GM23338 (cell line): ENCODE data around the gene CAMKV. TPM values are rescaled to one million over a fixed set of nuclear protein-coding genes. Genes with fewer than 3 reads are reported as not detected.
A peak's percentile ranks its signal among the peaks of the same experiment; 100 is the strongest.

Experiments used
- ATAC-seq: fragments of 200-7000 bp; cut with Tn5 transposase; 3 replicates; pipeline ENCODE4 v1.9.1; 2020
- DNase-seq: peaks from one replicate; pipeline ENCODE4 v3.0.0-alpha.2; 2015; ENCODE audit warnings: low spot score
- H2AFZ ChIP-seq: fragments of 200-600 bp; sonication (generic); 2 replicates; pipeline ENCODE4 v1.8.0; 2016; ENCODE audit warnings: antibody characterized with exemption, mild to moderate bottlenecking, moderate library complexity
- H3F3A ChIP-seq: fragments of 200-600 bp; sonication (generic); replicated peaks from 2 replicates; pipeline ENCODE4 v1.8.0; 2017; ENCODE audit warnings: antibody characterized with exemption, mixed run types, low read depth
- H3K27ac ChIP-seq: fragments of 200-600 bp; sonication (generic); 2 replicates; pipeline ENCODE4 v1.6.1; 2016; ENCODE audit warnings: low read depth
- H3K27me3 ChIP-seq: fragments of 200-600 bp; sonication (generic); 2 replicates; pipeline ENCODE4 v1.8.0; 2016; ENCODE audit warnings: mild to moderate bottlenecking, mixed run types, moderate library complexity; ENCODE audit not compliant: insufficient read depth
- H3K36me3 ChIP-seq: fragments of 200-600 bp; sonication (generic); 2 replicates; pipeline ENCODE4 v1.8.0; 2016; ENCODE audit warnings: mild to moderate bottlenecking; ENCODE audit not compliant: insufficient read depth
- H3K4me1 ChIP-seq: fragments of 200-600 bp; sonication (generic); 2 replicates; pipeline ENCODE4 v1.8.0; 2016; ENCODE audit warnings: mild to moderate bottlenecking, moderate library complexity; ENCODE audit not compliant: insufficient read depth
- H3K4me2 ChIP-seq: fragments of 200-600 bp; sonication (generic); 2 replicates; pipeline ENCODE4 v1.7.1; 2017; ENCODE audit warnings: mixed run types
- H3K4me3 ChIP-seq: fragments of 200-600 bp; sonication (generic); 2 replicates; pipeline ENCODE4 v1.6.1; 2016; ENCODE audit warnings: mixed run types
- H3K79me2 ChIP-seq: fragments of 200-600 bp; sonication (generic); replicated peaks from 2 replicates; pipeline ENCODE4 v1.8.0; 2017; ENCODE audit warnings: mild to moderate bottlenecking; ENCODE audit not compliant: insufficient read depth
- H3K9me2 ChIP-seq: fragments of 200-600 bp; sonication (generic); 2 replicates; pipeline ENCODE4 v1.8.0; 2017; ENCODE audit not compliant: insufficient read depth
- H4K20me1 ChIP-seq: fragments of 200-600 bp; sonication (generic); replicated peaks from 2 replicates; pipeline ENCODE4 v1.8.0; 2017; ENCODE audit warnings: mild to moderate bottlenecking; ENCODE audit not compliant: insufficient read depth
- H3K27ac Mint-ChIP-seq: 2 replicates; pipeline ENCODE4 v1.8.0; 2020; ENCODE audit warnings: inconsistent platforms, mild to moderate bottlenecking, moderate library complexity, mixed read lengths
- H3K27me3 Mint-ChIP-seq: 3 replicates; pipeline ENCODE4 v1.8.0; 2022; ENCODE audit warnings: low read depth, mild to moderate bottlenecking, moderate library complexity, mixed read lengths, inconsistent platforms; ENCODE audit not compliant: insufficient read depth, poor library complexity
- H3K36me3 Mint-ChIP-seq: 3 replicates; pipeline ENCODE4 v1.8.0; 2021; ENCODE audit warnings: low read depth, mild to moderate bottlenecking, inconsistent platforms, moderate library complexity, mixed read lengths
- H3K4me1 Mint-ChIP-seq: 3 replicates; pipeline ENCODE4 v1.8.0; 2020; ENCODE audit warnings: mild to moderate bottlenecking, inconsistent platforms, mixed read lengths
- H3K4me3 Mint-ChIP-seq: 3 replicates; pipeline ENCODE4 v1.8.0; 2021; ENCODE audit warnings: moderate library complexity, mild to moderate bottlenecking, inconsistent platforms, mixed read lengths
- H3K9me3 Mint-ChIP-seq: 3 replicates; pipeline ENCODE4 v1.8.0; 2020; ENCODE audit warnings: moderate library complexity, mild to moderate bottlenecking, inconsistent platforms, mixed read lengths
- CREB1 ChIP-seq: fragments of 250-450 bp; sonication (Bioruptor Pico); IDR thresholded peaks from 2 replicates; pipeline ENCODE4 v1.5.0; 2020; ENCODE audit warnings: low read depth, mild to moderate bottlenecking, moderate library complexity
- CTCF ChIP-seq, 2 experiments: fragments of 200-600 bp in 1 of 2; sonication (generic) in 1 of 2; conservative IDR thresholded peaks; 2 replicates each; pipeline versions ENCODE4 v1.5.1 to v1.6.1; 2016 to 2017; ENCODE audit warnings: antibody characterized with exemption in 2 of 2, low read depth in 2 of 2, mild to moderate bottlenecking in 2 of 2, moderate library complexity in 1 of 2
- EZH2 ChIP-seq: fragments of 200-600 bp; sonication (generic); IDR thresholded peaks from one replicate; pipeline ENCODE4 v1.8.0; 2017; ENCODE audit warnings: antibody characterized with exemption, mild to moderate bottlenecking, low read depth; ENCODE audit not compliant: unreplicated experiment
- EZH2phosphoT487 ChIP-seq: fragments of 200-600 bp; sonication (generic); IDR thresholded peaks from one replicate; pipeline ENCODE4 v1.8.1; 2018; ENCODE audit warnings: antibody characterized with exemption; ENCODE audit not compliant: unreplicated experiment
- JUNB ChIP-seq: IDR thresholded peaks from one replicate; pipeline ENCODE4 v1.6.1; 2016; ENCODE audit warnings: antibody characterized with exemption; ENCODE audit not compliant: unreplicated experiment
- ZNF114 ChIP-seq: fragments of 250-450 bp; sonication (Bioruptor Pico); IDR thresholded peaks from 2 replicates; pipeline ENCODE4 v1.5.0; 2020; ENCODE audit warnings: mild to moderate bottlenecking, moderate library complexity
- ZNF331 ChIP-seq: fragments of 250-450 bp; sonication (Bioruptor Pico); IDR thresholded peaks from 2 replicates; pipeline ENCODE4 v1.5.0; 2020; ENCODE audit warnings: low read depth, mild to moderate bottlenecking, moderate library complexity
- polyA plus RNA-seq: library from polyadenylated mRNA; unstranded; fragments of >200 nt; fragmentation: Nextera tagmentation; extraction: Ambion mirVana; gene quantifications from 2 replicates; pipeline ENCODE4 v1.2.1, GENCODE V29; 2016
- total RNA-seq: library from RNA; depleted of rRNA; stranded (reverse); fragments of >200 nt; shearing (Covaris generic); gene quantifications from 2 replicates; pipeline ENCODE4 v1.2.3, GENCODE V29; 2014
- TF ChIP-seq, protein P1 (sequence below): IDR thresholded peaks from one replicate; pipeline ENCODE4 v1.6.1; 2018; ENCODE audit warnings: antibody characterized with exemption; ENCODE audit not compliant: unreplicated experiment

CAMKV gene
- total and polyA plus RNA-seq, 2 experiments from 2014 or later = 38.3 to 80.1 TPM

GRCh38 chr3:49871531-49872153 lies 1.9 kb upstream of the CAMKV start:
- Mint-ChIP-seq H3K27ac (no peak overlapping the region), H3K4me3 (no peak overlapping the region), H3K4me1 (peaks cover 26% of the 10 kb centered on the region), H3K9me3 (no peaks in the 10 kb centered on the region), H3K27me3 (peaks cover 15% of the 10 kb centered on the region), H3K36me3 (no peaks in the 10 kb centered on the region)
- Histone ChIP-seq H3K9me2 (no peaks in the 10 kb centered on the region), H3K4me3 (no peak overlapping the region), H3K4me1 (peaks cover 21% of the 10 kb centered on the region), H4K20me1 (no peaks in the 10 kb centered on the region; the same call in 1 of the 2 replicates), H2AFZ (no peak overlapping the region), H3K4me2 (no peak overlapping the region), H3K27ac (no peak overlapping the region), H3F3A (0 out of 2 replicates have a peak, but pooled peaks cover 10% of the 10 kb centered on the region), H3K27me3 (no peaks in the 10 kb centered on the region), H3K36me3 (no peaks in the 10 kb centered on the region; the same call in 1 of the 2 replicates), H3K79me2 (peaks cover 20% of the 10 kb centered on the region)
- TF ChIP-seq EZH2 = no peak
- no peak for TF ChIP-seq ZNF331 (CRISPR knock-in tag)
- no peak for TF ChIP-seq EZH2phosphoT487
- no peak for TF ChIP-seq ZNF114
- ATAC-seq = no peak
- DNase-seq = no peak

DNA sequence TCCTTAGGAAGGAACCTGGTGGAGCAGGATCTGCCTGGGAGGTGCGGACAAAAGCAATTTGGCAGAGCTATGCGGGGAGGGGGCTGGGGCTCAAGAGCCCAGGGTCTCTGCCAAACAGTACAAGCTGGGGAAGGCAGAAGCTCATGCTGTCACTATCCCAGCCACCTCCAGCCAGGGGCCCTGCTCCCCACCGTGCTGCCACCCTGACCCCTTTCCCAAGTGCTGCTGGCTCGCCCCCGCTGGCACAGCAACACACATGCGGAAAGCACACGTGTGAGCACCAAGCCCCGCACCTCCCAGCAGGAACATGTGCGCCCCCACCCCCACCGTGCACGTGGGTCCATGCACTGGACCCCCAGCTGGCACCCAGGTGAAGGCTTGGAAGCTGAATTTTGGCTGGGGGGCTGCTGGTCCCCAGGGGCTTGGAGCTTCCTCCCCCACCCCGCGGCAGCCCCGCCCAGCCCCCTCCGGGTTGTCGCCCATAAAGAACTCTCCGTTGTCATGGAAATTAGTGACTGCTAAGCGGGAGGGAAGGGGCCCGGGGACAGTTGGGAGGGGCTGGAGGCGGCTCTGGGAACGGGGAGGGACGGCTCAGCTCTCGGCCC lies 742 bp downstream of the CAMKV start:
- Histone ChIP-seq H3K9me2 (no peaks in the 10 kb centered on the region), H3K79me2 (peaks cover 40% of the 10 kb centered on the region), H3K36me3 (no peaks in the 10 kb centered on the region; the same call in 1 of the 2 replicates), H3K4me3 (peak overlapping the region; percentile 83), H3F3A (0 out of 2 replicates have a peak, but pooled peaks cover 10% of the 10 kb centered on the region), H3K4me2 (peak overlapping the region; percentile 91), H3K27me3 (no peaks in the 10 kb centered on the region), H2AFZ (peak overlapping the region; percentile 74; the same call in 1 of the 2 replicates), H3K27ac (no peak overlapping the region), H3K4me1 (peaks cover 42% of the 10 kb centered on the region), H4K20me1 (peaks cover 5% of the 10 kb centered on the region; the same call in 1 of the 2 replicates)
- Mint-ChIP-seq H3K4me3 (peak overlapping the region; percentile 75), H3K4me1 (peaks cover 51% of the 10 kb centered on the region), H3K27me3 (peaks cover 22% of the 10 kb centered on the region), H3K9me3 (no peaks in the 10 kb centered on the region), H3K36me3 (no peaks in the 10 kb centered on the region), H3K27ac (peak overlapping the region; percentile 70; the same call in 1 of the 2 replicates)
- peak; percentile 80 for DNase-seq
- no peak for TF ChIP-seq CTCF (conservative IDR thresholded peaks at IDR 0.05; ENCODE audit: low read depth in 2 of 2)
- TF ChIP-seq CREB1 (CRISPR knock-in tag) = no peak
- TF ChIP-seq JUNB = no peak
- TF ChIP-seq EZH2 = no peak
- TF ChIP-seq, protein P1, sequence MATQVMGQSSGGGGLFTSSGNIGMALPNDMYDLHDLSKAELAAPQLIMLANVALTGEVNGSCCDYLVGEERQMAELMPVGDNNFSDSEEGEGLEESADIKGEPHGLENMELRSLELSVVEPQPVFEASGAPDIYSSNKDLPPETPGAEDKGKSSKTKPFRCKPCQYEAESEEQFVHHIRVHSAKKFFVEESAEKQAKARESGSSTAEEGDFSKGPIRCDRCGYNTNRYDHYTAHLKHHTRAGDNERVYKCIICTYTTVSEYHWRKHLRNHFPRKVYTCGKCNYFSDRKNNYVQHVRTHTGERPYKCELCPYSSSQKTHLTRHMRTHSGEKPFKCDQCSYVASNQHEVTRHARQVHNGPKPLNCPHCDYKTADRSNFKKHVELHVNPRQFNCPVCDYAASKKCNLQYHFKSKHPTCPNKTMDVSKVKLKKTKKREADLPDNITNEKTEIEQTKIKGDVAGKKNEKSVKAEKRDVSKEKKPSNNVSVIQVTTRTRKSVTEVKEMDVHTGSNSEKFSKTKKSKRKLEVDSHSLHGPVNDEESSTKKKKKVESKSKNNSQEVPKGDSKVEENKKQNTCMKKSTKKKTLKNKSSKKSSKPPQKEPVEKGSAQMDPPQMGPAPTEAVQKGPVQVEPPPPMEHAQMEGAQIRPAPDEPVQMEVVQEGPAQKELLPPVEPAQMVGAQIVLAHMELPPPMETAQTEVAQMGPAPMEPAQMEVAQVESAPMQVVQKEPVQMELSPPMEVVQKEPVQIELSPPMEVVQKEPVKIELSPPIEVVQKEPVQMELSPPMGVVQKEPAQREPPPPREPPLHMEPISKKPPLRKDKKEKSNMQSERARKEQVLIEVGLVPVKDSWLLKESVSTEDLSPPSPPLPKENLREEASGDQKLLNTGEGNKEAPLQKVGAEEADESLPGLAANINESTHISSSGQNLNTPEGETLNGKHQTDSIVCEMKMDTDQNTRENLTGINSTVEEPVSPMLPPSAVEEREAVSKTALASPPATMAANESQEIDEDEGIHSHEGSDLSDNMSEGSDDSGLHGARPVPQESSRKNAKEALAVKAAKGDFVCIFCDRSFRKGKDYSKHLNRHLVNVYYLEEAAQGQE = peak; percentile 10
- peak; percentile 53 for ATAC-seq
